GM12878 (cell line): ENCODE measurements around the gene ARHGAP15.

ENCODE experiments used
- CTCF ChIP-seq, 3 experiments: IDR thresholded peaks in 2 of 3; conservative IDR thresholded peaks in 1 of 3; 2 replicates each; pipeline ENCODE4 v1.5.1; 2011; ENCODE audit warnings: low read depth in 3 of 3, low read length in 3 of 3, mild to moderate bottlenecking in 3 of 3, control low read depth in 2 of 3, moderate library complexity in 2 of 3, inconsistent platforms in 1 of 3, mixed read lengths in 1 of 3; ENCODE audit not compliant: control insufficient read depth in 2 of 3, insufficient read depth in 1 of 3; ENCODE audit errors: extremely low read depth in 1 of 3
- GABPA ChIP-seq: IDR thresholded peaks from 2 replicates; pipeline ENCODE4 v1.6.1; 2014; ENCODE audit warnings: antibody characterized with exemption, low read depth, mild to moderate bottlenecking, inconsistent platforms
- MAX ChIP-seq: IDR thresholded peaks from 2 replicates; pipeline ENCODE4 v1.6.1; 2012; ENCODE audit warnings: low read depth, low read length, improper control_type of control experiment
- NBN ChIP-seq: fragments of 450-650 bp; IDR thresholded peaks from 2 replicates; pipeline ENCODE4 v1.6.1; 2016
- ZNF384 ChIP-seq: IDR thresholded peaks from 2 replicates; pipeline ENCODE4 v1.6.1; 2012; ENCODE audit warnings: low read depth, mild to moderate bottlenecking, low read length, improper control_type of control experiment, borderline replicate concordance

GRCh38 chr2:143482316-143482715 lies 353.1 kb downstream of the ARHGAP15 start:
- TF ChIP-seq MAX (no peak), GABPA (no peak), NBN (no peak), CTCF (IDR thresholded peaks at IDR 0.05 in 2 of 3, conservative IDR thresholded peaks at IDR 0.05 in 1 of 3; ENCODE audit: control insufficient read depth in 2 of 3, extremely low read depth in 1 of 3, insufficient read depth in 1 of 3, low read depth in 3 of 3, low read length in 3 of 3) (no peak), ZNF384 (no peak)
